RWPE1 (cell line): ENCODE measurements around the gene DOCK4.

Experiments
- CTCF ChIA-PET: fragments of 350-600 bp; sonication (Branson Sonifier 250); formaldehyde crosslinking; extraction: SDS; loops from one replicate; lab custom pipeline; 2021; lab: Yijun Ruan, JAX
- POLR2A ChIA-PET: fragments of 400-600 bp; formaldehyde crosslinking; extraction: SDS; loops from one replicate; lab custom pipeline; 2020; ENCODE audit warnings: antibody characterized with exemption; ENCODE audit not compliant: low non-redundant PET; lab: Yijun Ruan, JAX
- DNase-seq: peaks from one replicate; pipeline ENCODE4 v3.0.0; 2012; ENCODE audit warnings: low spot score
- H3K27ac ChIP-seq: fragments of 450-650 bp; 2 replicates; pipeline ENCODE4 v1.5.1; 2017
- CTCF ChIP-seq: fragments of 450-650 bp; conservative IDR thresholded peaks from 2 replicates; pipeline ENCODE4 v1.5.1; 2017; ENCODE audit warnings: low read depth, mild to moderate bottlenecking

The DOCK4 gene

DNA sequence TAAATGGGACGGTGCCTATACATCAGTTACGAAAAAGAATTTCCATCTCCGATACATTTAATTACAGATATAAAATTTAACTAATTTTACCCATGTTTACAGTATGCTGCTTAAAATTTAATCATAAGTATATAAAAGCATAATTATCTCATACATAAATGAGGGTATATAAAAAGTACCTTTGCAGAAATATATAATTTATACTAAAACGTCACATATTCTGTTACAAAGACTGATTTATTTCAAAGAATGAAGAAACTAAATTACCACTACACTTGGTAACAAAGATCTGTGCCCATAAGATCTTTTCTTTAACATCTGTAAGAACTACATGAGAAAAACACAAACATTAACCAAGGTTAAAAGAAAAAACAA is 2.8 kb downstream of the DOCK4 start:
- H3K27ac ChIP-seq: no peak overlapping the region
- CTCF ChIA-PET: no interaction called here
- POLR2A ChIA-PET: no interaction called here
- no peak for DNase-seq
- TF ChIP-seq CTCF: no peak

DNA sequence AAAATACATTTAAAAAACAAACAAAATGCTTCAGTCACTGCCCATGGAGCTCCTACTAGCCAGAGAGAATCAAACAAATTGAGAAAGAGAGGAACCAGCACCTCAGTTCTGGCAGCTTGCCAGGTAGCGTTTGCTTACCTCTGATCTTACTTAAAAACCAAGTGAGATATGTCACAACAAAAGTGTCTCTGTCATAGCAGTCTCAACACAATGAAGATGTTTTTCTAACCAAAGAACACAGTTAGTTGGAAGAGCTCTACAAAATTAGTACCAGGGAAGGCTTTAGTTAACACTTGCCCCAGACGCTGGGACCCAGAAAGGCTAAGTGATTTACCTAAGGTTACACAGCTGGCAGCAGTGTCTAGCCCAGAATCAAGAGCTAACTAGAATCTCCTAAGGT is 3.4 kb downstream of the DOCK4 start:
- ChIA-PET POLR2A (no interaction called here), CTCF (no interaction called here)
- peak overlapping the region; percentile 38; the same call in 1 of the 2 replicates for H3K27ac ChIP-seq
- no peak for TF ChIP-seq CTCF
- DNase-seq: no peak

- ChIA-PET CTCF (interaction anchor here (0.8 kb wide), 1 partner anchor 279 kb away, joined by 3 read pairs; no protein-coding TSS in a partner anchor), POLR2A (no interaction called here)
- no peak for DNase-seq
- no peak overlapping the region for H3K27ac ChIP-seq
- TF ChIP-seq CTCF: no peak
Measured at GRCh38 chr7:112201839-112202238, 4.4 kb downstream of the DOCK4 start.

DNA sequence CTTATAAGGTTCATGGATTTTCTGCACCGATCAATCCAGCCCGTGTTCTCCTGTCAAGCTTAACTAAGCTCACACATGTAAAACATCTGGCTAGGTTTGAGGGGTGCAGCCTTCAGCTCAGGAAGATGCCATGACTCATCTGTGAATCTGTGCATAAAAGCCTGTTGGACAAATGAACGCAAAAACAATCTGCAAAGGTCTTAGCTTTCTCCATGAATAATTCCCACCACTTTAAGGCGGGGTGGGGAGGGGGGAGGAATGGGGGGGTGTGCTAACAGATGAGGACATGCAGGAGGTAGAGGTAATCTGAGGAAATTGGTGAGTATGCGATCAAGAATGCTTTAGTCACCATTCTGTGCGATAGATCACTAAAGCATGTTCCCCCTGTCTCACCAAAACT is 4.8 kb downstream of the DOCK4 start:
- CTCF ChIA-PET: interaction anchor here (0.8 kb wide), 1 partner anchor 280 kb away, joined by 3 read pairs; no protein-coding TSS in a partner anchor
- H3K27ac ChIP-seq: no peak overlapping the region; the same call in 1 of the 2 replicates
- DNase-seq: peak; percentile 79
- no peak for TF ChIP-seq CTCF
- POLR2A ChIA-PET: no interaction called here

GRCh38 chr7:112199672-112200071 is 6.5 kb downstream of the DOCK4 start:
- CTCF ChIA-PET: no interaction called here
- H3K27ac ChIP-seq: no peak overlapping the region
- no peak for TF ChIP-seq CTCF
- POLR2A ChIA-PET: no interaction called here
- DNase-seq: no peak

DNA sequence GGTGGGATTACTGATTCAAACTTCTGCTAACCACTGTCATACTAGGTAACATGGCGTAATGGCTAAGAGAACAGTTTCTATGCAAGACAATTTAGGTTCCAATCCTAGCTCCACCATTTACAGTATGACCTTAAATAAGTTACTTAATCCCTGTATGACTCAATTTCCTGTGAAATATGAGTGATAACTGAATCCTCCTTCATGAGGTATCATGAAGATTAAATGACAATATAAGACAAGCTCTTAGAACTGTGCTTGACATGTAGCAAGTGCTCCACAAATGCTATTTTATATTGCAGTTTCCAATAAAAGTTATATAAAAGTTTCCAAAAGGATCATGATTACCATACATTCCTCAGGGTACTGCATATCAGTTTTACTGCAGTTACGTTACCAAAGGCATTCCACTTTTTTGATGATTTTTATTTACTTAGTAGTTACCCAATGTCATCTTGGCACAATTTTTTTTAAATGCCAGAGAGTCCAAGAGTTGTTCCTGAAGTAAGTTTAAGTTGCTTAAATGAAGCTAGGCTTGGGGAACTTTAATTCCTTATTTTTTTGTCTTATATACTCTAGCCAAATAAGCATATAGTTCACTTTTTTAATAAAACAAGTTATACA is 7.1 kb downstream of the DOCK4 start:
- ChIA-PET POLR2A (no interaction called here), CTCF (no interaction called here)
- no peak for TF ChIP-seq CTCF
- no peak overlapping the region for H3K27ac ChIP-seq
- peak; percentile 16 for DNase-seq
